ENCODE data around the gene ZNF275. TPM values are rescaled to one million over a fixed set of nuclear protein-coding genes. Genes with fewer than 3 reads are reported as not detected.

Gene ZNF275
- total RNA-seq, 1 experiment from 2014 or later = 9.8 TPM

GRCh38 chrX:153318811-153319210 is 15.1 kb upstream of the ZNF275 start:
- H3K36me3 ChIP-seq (ENCODE audit: control insufficient read depth in 1 of 2, insufficient read depth in 2 of 2, low read length in 2 of 2) = no peaks in the 10 kb centered on the region
- H3K27ac ChIP-seq (ENCODE audit: low read depth, low read length) = no peak overlapping the region
- H4K20me1 ChIP-seq (ENCODE audit: insufficient read depth) = no peaks in the 10 kb centered on the region
- H3K4me1 ChIP-seq (ENCODE audit: control insufficient read depth in 1 of 2, insufficient read depth in 2 of 2, low read length in 2 of 2) = no peaks in the 10 kb centered on the region
- ChIA-PET RAD21 (ENCODE audit: low non-redundant PET in 1 of 2, low total read pairs in 2 of 2, uncharacterized antibody in 2 of 2, unreplicated experiment in 2 of 2) (no interaction called here), CTCF (no interaction called here), POLR2A (no interaction called here)
- no peak overlapping the region for H3K9ac ChIP-seq (ENCODE audit: low read length)
- H2AFZ ChIP-seq (ENCODE audit: low read depth, low read length, poor library complexity, severe bottlenecking) = no peak overlapping the region
- no TSS peak for BruUV-seq (replicated peaks)
- intact Hi-C loops (cut with micrococcal nuclease) = no loop called here
- no peak overlapping the region for H3K4me3 ChIP-seq (replicated peaks in 1 of 2; ENCODE audit: low read depth in 1 of 2, low read length in 2 of 2)
- TF ChIP-seq FOSL1 (IDR thresholded peaks at IDR 0.05; ENCODE audit: low read depth) (no peak), JUND (IDR thresholded peaks at IDR 0.05) (no peak), SRF (IDR thresholded peaks at IDR 0.05; ENCODE audit: low read depth) (no peak), POLR2A (IDR thresholded peaks at IDR 0.05; ENCODE audit: borderline replicate concordance, extremely low read depth, insufficient read depth, insufficient read length) (no peak), TCF7L2 (IDR thresholded peaks at IDR 0.05; ENCODE audit: borderline replicate concordance, extremely low read depth, insufficient read depth, insufficient read length) (no peak), SIN3A (IDR thresholded peaks at IDR 0.05; ENCODE audit: low read depth) (no peak), EZH2 (IDR thresholded peaks at IDR 0.05) (no peak), YY1 (IDR thresholded peaks at IDR 0.05; ENCODE audit: extremely low read depth, insufficient replicate concordance, low read depth, low read length) (no peak), CTCF (IDR thresholded peaks at IDR 0.05 in 2 of 3, conservative IDR thresholded peaks at IDR 0.05 in 1 of 3; ENCODE audit: borderline replicate concordance in 1 of 3, insufficient read depth in 1 of 3, low read depth in 2 of 3, low read length in 2 of 3) (no peak), RAD21 (IDR thresholded peaks at IDR 0.05; ENCODE audit: low read depth) (no peak), POLR2AphosphoS5 (IDR thresholded peaks at IDR 0.05; ENCODE audit: low read depth, low read length) (no peak), REST (IDR thresholded peaks at IDR 0.05; ENCODE audit: low read depth) (no peak), ATF3 (IDR thresholded peaks at IDR 0.05) (no peak), CBX3 (IDR thresholded peaks at IDR 0.05; ENCODE audit: low read depth) (no peak), CEBPB (IDR thresholded peaks at IDR 0.05; ENCODE audit: low read depth) (no peak), ZNF274 (IDR thresholded peaks at IDR 0.05; ENCODE audit: low read depth, low read length) (no peak), SP1 (IDR thresholded peaks at IDR 0.05; ENCODE audit: low read depth) (no peak), EZH2phosphoT487 (IDR thresholded peaks at IDR 0.05; ENCODE audit: borderline replicate concordance) (no peak)
- no peak for ATAC-seq
- DNase-seq (ENCODE audit: low read depth, low spot score) = no peak
- H3K27me3 ChIP-seq (ENCODE audit: insufficient read depth, low read length) = no peaks in the 10 kb centered on the region
- H3K79me2 ChIP-seq (ENCODE audit: insufficient read depth, low read length) = no peaks in the 10 kb centered on the region
- no peaks in the 10 kb centered on the region for H3K9me2 ChIP-seq (ENCODE audit: insufficient read depth)
- H3K9me3 ChIP-seq (ENCODE audit: control insufficient read depth in 1 of 2, insufficient read depth in 1 of 2, low read depth in 1 of 2, low read length in 2 of 2) = no peaks in the 10 kb centered on the region
- H3K4me2 ChIP-seq (ENCODE audit: low read length) = no peak overlapping the region

All from HCT116 (cell line).